Stimulated activated naive CD4-positive, alpha-beta T cell treated with Interleukin-2 at 50 U/mL for 16 hours (primary cell): Measurements from ENCODE around the gene PRELID3B.

Source experiments
- DNase-seq: peaks from one replicate; lab custom pipeline; 2025; lab: John Stamatoyannopoulos, UW

PRELID3B gene

GRCh38 chr20:59042151-59042795 is at the start of gene PRELID3B:
Gene PRELID3B, minus strand, starts transcription at chr20:59042786. Its CDS starts 56 bp downstream, at chr20:59042730.
- DNase-seq, result peak; percentile 46

GRCh38 chr20:59087829-59088433 is 45.3 kb upstream of the PRELID3B start:
- DNase-seq, result peak; percentile 79

GRCh38 chr20:59086923-59087322 is 44.3 kb upstream of the PRELID3B start:
- no peak for DNase-seq

- no peak for DNase-seq
Measured at GRCh38 chr20:59084041-59084850, 41.7 kb upstream of the PRELID3B start.

- DNase-seq, result no peak
Measured at GRCh38 chr20:59082981-59083380, 40.4 kb upstream of the PRELID3B start.

- DNase-seq, result no peak
Measured at GRCh38 chr20:59082077-59082740, 39.6 kb upstream of the PRELID3B start.

- no peak for DNase-seq
Measured at GRCh38 chr20:59081036-59081435, 38.5 kb upstream of the PRELID3B start.

GRCh38 chr20:59078231-59078630 is 35.6 kb upstream of the PRELID3B start:
- no peak for DNase-seq

GRCh38 chr20:59077705-59078104 is 35.1 kb upstream of the PRELID3B start:
- no peak for DNase-seq

GRCh38 chr20:59075934-59076508 is 33.4 kb upstream of the PRELID3B start:
- DNase-seq, result no peak

- no peak for DNase-seq
Measured at GRCh38 chr20:59074456-59074855, 31.9 kb upstream of the PRELID3B start.

- DNase-seq, result no peak
Measured at GRCh38 chr20:59073582-59073981, 31.0 kb upstream of the PRELID3B start.

- no peak for DNase-seq
Measured at GRCh38 chr20:59071216-59071615, 28.6 kb upstream of the PRELID3B start.

- DNase-seq, result no peak
Measured at GRCh38 chr20:59069026-59069425, 26.4 kb upstream of the PRELID3B start.

GRCh38 chr20:59068534-59068933 is 25.9 kb upstream of the PRELID3B start:
- no peak for DNase-seq

GRCh38 chr20:59064214-59064722 is 21.7 kb upstream of the PRELID3B start:
- no peak for DNase-seq

GRCh38 chr20:59063358-59064213 is 21.0 kb upstream of the PRELID3B start:
- no peak for DNase-seq

- DNase-seq, result no peak
Measured at GRCh38 chr20:59062081-59062480, 19.5 kb upstream of the PRELID3B start.

GRCh38 chr20:59055302-59055701 is 12.7 kb upstream of the PRELID3B start:
- DNase-seq, result no peak

GRCh38 chr20:59051666-59052185 is 9.1 kb upstream of the PRELID3B start:
- DNase-seq, result no peak

GRCh38 chr20:59050437-59050836 is 7.9 kb upstream of the PRELID3B start:
- no peak for DNase-seq
